HG03064 (cell line): ENCODE results near the gene KIAA0232.
"Not testable (repeated sequence)": the region's sequence is repeated elsewhere in the genome, so short reads cannot be mapped to it uniquely, and the experiment has no call there.

Experiments
- ATAC-seq: cut with Tn5 transposase; IDR thresholded peaks from one replicate; pipeline ENCODE4 v1.9.1; 2021; ENCODE audit warnings: low read depth; ENCODE audit not compliant: unreplicated experiment

Gene KIAA0232

DNA sequence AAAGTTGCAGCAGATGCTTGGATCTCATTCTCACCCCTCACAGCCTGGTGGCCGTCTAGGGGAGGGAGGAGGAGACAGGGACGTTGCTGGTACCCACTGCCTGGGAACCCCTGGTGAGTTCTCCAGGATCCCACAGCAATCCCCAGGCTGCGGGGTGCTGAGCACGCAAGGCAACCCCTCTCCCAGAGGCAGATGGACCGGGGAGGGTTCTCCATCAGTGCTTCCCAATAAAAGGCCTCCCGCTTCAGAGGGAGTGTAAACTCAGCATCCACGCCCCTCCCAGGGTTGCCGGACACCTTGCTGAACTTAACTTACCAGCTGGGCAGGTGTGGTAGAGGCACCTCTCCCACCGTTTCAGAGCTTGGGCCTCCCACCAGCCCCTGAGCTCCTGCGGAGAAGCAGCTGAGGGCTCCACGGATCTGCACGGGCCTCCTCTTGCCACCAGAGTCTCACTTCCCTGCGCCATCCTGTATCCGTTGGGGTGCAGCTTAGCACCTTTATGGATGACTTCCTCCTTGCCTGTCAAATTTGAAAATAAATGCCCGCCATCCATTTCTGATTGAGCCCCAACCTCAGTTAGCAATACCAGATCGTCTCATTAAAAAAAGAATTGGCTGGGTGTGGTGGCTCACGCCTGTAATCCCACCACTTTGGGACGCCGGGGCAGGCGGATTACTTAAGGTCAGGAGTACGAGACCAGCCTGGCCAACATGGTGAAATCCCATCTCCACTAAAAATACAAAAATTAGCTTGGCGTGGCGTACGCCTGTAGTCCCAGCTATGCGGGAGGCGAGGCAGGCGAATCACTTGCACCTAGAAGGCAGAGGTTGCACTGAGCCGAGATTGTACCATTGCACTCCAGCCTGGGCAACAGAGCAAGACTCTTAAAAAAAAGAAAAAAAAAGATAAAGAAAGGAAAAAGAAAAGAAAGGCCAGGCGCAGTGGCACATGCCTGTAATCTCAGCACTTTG is 112.3 kb downstream of the KIAA0232 start:
- no peak for ATAC-seq

DNA sequence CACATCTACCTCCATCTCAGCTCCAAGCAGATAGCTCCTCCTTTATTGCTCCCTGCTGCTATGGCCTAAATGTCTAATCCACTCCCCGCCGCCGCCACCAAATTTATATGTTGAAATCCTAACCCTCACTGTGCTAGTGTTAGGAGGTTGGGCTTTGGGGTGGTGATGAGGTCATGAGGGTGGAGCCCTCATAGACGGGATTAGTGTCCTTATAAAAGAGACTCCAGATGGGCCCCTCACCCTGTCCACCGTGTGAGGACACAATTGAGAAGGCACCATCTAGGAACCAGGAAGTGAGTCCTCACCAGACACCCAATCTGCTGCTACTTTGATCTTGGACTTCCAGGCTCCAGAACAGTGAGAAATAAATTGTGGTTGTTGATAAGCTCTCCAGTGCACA is 113.5 kb downstream of the KIAA0232 start:
- ATAC-seq, result no peak

DNA sequence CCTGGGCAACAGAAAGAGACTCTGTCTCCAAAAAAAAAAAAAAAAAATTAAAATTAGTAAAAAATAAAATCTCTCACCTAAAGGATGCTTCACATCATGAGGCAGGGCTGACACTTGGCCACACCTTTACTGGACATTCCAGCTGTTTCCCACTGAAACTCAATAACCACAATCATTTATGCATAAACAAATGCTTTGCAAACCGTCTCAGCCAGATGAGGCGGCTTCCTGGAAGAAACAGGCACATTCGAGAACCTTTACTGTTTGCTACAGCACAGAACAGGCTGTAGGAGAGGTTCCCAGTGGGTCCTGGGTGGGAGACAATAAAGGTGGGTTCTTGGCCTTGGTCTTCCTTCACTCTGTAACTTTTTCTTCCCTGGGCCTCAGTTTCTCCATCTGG is 116.2 kb downstream of the KIAA0232 start:
- no peak for ATAC-seq

DNA sequence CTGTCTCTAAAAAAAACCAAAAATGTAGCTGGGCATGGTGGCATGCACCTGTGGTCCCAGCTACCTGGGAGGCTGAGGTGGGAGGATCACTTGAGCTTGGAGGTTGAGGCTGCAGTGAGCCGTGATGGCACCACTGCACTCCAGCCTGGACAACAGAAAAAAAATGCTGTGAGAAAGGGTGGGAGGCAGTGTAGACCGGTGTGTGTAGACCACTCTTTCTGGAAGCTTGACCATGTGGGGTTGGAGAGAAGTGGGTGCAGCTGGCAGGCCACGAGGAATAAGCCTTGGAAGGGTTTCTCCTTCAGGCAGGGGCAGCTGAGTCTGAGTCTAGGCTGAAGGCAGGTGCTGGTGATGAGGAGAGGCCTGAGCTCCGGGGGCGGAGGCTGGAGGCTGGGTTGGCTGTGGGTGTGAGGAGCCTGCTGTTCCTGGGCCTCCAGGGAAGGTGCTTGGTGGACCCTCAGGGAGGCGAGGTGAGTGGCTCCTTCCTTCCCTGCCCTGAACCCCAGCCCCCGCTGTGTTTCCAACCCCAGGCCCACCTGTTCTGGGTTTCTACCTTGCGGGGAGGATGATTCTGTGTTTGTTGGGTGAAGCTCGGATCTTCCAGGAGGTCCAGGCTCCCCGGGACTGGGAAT is 117.8 kb downstream of the KIAA0232 start:
- no peak for ATAC-seq

DNA sequence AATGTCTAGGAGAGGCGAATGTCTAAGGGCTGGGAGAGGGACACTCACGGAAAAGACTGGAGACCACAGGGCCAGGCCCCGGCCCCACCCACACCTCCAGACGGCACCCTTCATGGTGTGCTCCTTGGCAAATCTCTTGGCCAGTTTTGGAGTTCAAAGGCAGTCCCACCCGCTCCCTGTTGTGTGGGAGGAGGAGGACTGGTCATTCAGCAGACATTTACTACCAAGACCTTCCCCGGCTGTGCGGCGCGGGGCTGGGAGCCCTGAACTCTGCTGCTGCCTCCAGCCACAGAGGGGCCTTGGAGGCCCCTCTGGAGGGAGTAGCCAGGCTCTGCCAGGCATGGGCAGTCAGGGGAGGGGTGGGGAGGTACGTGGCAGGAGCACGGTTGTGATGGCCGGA is 118.4 kb downstream of the KIAA0232 start:
- no peak for ATAC-seq

DNA sequence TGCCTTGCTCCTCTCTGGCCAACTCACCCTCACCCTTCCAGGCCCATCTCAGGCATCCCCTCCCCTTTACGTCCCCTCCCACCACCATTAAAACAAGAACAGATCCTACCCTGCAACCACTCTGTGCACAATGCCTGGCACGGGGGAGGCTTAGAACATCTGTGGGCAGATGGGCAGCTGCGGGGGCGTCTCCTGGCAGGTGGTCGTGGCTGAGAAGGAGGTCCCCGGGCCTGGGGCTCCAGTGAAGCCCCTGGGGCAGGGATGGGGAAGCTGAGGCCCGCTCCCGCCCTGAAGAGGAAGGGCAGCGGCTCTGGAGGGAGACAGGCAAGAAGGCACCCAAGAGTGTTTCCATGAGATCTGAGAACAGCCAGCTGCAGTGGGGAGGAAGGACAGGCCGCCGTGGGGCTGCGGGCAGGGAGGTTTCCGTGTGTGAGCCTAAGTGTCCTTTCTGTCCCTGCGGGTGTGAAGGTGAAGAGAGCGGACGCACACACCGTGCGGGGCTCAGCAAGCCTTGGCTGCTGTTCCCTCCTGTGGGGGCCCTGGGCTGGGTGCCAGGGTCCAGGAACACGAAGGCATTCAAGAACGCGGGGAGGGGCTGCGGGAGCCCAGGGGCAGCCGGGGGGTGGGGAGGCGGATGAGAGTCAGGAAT is 119.3 kb downstream of the KIAA0232 start:
- no peak for ATAC-seq

DNA sequence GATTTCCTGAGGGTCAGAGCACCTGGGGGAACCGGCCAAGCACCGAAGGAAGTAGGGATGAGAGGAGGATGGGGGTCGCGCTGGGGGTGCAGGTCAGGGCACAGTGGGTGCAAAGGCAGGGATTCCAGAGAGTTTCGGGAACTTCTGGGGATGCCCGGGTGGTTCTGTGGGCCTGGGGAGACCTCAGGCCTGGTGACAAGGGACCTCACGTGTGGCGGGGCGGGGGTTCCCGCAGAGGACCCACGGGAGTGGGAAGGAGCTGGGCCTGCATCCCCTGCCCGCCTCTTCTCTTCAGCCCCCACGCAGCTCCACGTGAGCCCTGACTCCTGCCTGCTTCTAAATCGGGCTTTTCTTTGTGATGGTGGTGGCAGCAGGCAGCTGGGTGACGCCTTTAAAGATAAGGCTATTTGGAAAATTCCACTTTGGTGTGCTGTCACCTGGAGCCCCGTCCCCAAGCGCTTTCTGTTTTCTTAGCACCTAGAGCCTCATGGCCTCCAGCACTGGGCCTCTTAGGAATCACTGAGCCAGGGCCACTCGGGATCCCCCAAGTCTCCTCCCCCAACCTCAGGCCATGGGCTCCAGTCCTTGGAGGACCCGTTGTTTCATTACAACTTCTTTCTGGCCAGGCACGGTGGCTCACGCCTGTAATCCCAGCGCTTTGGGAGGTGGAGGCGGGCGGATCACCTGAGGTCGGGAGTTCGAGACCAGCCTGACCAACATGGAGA is 120.0 kb downstream of the KIAA0232 start:
- ATAC-seq, result no peak

DNA sequence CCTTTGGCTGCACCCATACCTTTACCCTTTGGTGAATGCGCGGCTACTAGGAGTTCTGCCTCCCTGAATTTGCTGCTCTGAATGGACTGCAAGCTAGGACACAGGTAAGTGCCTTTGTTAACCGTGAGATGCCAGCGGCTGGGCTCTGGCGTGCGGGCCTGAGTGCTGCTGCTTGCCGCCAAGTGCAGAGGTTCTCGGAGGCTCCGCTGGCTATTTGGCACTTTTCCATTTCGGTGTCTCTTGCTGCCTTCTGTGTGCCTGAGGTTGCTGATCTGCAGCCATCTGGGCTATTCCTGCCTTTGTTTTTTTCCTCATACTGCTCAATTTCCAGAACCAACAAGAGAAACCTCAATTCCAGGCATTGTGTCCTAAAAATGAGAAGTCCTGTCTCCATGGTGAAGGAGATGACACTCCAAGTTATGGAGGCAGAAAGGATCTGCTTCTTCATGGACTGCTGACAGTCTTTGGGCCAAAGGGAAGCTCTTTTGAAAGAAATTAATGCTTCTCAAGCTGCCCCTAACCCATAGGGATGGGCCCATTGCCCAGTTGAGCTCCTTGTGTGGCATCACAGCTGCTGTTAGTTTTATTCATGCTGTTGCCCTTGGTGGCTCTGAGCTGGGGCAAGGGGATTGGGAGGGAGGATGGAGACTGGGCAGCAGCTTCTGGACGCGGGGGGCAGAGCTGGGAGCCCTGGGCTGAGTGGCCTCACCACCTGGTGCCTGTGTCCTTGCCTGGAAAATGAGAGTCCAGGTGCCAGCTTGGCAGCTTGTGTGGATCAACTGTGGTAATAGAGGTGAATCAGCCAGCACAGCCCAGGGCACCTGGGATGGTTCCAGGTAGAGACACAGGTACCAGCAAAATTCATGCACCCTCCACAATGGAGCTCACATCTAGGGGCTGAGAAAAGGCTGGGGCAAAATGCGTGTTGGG is 123.3 kb downstream of the KIAA0232 start:
- ATAC-seq, result no peak

DNA sequence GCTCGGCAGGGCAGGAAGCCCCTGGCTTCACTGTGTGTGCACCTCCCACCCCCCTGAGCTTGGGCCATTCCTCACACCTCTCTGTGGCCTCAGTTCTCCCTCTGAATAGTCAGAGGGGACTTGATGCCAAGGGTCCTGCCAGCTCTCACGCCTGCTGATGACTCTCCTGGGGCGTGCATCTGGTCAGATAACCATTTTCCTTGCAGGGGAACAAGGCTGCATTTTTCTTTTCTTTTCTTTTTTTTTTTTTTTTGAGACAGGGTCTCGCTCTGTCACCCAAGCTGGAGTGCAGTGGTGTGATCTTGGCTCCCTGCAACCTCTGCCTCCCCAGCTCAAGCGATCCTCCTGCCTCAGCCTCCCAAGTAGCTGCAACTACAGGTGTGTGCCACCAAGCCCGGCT is 124.0 kb downstream of the KIAA0232 start:
- ATAC-seq, result not testable (repeated sequence)

DNA sequence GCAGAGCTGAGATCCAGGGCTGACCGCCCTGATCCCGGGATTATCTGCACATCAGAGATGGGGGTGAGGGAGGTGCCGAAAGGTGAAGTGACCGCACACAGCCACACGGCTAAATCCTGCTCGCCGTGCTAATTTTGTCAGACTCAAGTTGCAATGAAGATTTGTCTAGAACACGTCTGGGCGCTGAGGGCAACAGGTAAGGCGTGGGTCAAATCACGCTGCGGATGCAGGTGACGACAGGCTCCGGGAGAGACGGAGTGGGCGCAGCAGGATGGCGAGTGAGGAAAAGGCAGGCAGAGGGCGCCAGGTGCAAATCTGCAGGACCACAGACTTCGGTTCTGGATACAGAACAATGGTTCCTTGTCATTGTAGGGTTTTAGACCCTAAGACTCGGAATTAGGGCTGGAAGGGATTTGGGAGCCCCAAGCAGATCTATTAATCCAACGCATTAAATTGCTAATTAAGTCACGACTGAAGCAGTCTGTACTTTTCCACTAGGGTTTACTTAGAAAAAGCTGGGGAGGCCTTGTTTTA is 125.2 kb downstream of the KIAA0232 start:
- ATAC-seq, result no peak

DNA sequence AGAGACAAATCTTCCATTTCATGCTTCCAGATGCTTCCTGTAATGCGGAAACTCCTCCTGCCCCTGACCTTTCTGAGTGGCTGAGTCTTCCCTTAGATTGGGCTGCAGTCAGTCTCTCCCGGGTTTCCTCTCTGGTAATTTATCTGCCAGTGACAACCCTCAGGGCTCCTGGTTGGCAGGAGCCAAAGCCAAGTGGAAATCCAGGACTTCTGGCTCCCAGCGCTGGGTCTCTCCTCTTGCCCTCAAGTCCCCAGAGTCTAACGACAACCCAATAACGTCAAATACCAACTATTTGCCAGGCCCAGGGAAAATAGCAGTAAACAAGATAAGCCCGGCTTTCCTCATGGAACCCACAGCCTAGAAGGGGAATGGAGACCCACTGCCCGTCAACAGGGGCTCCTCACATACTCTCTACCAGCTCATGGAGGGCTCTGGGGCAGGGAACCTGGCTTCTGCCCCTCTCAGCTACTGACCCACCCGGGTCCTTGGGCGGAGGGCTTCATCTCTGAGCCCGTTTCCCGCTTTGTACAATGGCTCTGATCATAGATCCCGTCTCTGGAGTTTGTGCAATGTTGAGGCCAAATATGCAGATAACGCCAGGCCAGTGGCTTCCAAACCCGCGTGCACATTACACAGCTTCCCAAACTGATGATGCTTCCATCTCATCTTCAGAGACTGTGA is 126.0 kb downstream of the KIAA0232 start:
- no peak for ATAC-seq

DNA sequence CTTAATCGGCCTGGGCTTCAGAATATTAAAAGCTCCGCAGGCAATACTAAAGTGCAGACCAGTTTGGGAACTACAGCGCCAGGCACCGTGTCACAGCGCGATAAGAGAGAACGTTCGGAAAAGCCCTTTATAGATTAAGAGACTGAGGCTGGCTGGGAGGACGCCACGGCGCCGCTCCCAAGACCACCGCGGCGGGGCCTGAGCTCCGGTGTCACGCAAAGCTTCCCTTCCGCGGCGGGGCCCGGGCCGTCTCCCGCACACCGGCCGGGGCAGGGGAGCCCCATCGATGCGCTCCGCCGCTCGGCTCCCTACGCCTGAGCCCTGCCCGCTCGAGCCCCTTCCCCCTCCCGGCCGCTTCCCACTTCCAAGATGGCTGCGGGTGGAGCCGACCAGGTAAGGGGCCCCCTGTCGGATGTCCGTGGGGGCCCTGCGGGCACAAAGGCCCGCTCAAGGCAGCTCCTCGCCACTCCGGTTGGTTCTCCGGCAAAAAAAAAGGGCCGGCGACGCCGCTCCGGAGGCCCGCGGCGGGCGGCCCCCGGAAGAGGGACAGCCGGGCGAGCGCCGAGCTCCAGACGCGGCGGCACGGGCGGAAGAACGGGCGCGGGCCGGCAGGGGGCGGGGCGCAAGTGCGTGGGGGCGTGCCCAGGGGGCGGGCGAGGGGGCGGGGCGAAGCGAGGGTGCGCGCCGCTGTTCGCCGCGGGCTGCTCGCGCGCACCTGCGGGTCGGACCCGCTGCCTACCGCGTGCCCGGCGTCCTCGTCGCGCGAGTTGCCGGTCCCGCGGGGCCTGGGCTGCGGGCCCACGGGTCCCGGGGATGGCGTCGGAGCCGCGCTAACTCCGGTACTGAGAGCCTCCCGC is 126.8 kb downstream of the KIAA0232 start, which contains the start of gene TBC1D14:
TBC1D14 (plus strand) TSS at position 714 of the 857 bp plus-strand sequence. CDS start 13,564 bp downstream, outside the sequence.
- peak; percentile 81 for ATAC-seq

DNA sequence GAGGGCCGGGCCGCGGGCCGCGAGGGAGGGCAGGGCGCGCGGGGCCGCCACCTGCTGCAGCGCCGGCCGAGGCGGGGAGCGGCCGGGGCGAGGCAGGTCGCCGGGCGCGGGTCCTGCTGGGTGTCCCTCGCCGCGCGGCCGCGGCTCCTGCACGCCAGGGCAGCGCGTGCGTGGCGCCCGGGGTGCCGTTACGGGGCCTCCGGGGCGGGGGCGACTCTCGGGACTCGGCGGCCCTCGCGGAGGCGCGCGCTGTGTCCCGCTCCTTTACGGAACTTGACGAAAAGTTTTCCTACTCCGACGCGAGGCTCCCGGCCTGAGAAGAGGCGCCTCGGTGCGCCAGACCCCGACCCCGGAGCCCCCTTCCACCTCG is 127.4 kb downstream of the KIAA0232 start:
- peak; percentile 31 for ATAC-seq

DNA sequence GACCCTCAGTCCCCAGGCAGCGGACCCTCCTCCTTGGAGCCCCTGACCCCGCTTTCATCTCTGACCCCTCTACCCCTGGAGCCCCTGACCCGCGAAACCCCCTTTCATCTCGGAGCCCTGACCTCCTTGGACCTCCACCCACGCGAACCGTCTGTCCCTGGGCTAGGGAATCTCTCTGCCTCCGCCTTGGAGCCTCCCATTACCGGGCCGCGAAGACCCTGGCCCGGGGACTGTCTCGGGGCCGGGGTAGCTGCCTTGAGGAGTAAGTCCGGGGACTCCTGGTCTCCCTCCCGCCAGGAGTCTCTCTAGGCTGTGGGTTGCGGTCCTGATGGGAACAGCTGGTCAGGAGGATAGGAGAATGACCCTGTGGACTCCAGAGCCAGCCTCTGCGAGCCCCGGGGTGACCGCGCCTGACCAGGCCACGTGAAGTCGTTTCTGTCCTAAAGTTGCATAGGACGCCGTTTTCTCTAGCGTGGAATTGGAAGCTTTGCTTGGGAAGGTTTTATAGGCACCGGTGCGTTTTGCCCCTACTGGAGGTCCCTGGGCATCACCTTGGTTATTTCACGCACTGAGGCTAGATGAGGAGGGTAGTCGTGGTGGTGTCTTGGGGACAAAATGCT is 127.9 kb downstream of the KIAA0232 start:
- ATAC-seq, result no peak

DNA sequence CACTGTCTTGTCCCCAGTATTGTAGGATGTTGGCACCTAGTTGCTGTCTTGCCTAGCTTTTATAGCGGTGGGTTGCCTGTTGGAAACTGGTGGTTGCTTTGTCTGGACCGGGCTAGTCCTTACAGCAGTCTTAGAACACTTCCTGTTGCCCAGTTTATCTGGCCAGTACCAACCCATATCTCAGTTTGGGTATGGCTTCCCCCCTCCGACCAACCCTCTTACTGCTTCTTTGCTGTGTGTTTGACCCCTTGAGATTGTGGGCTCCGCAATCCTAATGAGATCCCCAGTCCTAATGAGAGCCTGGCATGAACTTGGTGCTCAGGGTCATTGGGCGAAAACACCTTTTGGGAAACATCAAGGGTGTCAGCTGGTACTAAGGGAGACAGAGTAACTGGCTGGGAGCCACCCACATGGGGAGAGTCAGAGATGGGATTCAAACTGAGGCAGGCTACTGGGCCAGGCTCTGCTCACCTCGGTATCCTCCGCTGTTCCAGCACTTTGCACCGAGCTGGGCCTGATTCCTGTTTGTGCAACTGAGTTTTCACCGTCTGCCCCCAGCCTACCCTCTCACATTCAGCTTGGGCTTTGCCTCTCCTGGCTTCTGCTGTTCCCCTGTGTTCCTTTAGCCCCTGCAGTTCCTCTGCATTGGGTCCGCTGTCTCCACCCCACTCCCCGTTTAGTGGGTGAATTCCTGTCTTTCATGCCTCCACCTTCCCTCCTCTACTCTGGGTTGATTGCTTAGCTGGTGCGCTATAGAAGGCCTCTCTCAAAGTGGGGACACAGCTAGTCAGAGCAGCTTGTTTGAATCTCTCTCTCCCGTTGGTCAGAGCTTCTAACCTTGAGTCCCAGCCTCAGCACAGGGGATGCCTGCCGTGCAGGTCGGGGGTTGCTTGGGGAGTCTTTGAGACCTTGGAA is 128.7 kb downstream of the KIAA0232 start:
- ATAC-seq, result no peak

DNA sequence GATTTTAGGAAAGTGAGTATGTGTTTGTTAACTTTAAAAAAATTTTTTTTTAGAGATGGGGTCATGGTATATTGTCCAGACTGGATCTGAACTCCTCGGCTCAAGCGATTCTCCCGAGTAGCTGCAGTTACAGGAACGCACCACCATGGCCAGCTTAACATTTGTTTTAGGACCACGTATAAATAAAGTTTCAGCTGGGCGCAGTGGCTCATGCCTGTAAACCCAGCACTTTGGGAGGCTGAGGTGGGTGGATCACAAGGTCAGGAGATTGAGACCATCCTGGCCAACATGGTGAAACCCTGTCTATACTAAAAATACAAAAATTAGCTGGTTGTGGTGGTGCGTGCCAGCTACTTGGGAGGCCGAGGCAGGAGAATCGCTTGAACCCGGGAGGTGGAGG is 129.4 kb downstream of the KIAA0232 start:
- not testable (repeated sequence) for ATAC-seq
